GM12872 (cell line): Measurements from ENCODE around the gene SLC66A1.

Source experiments
- CTCF ChIP-seq: IDR thresholded peaks from 3 replicates; pipeline ENCODE4 v1.5.1; 2011; ENCODE audit warnings: low read depth, mild to moderate bottlenecking, low read length, moderate library complexity; ENCODE audit not compliant: insufficient read depth

SLC66A1 gene

GRCh38 chr1:19333587-19334354 is 21.6 kb downstream of the SLC66A1 start:
- TF ChIP-seq CTCF: no peak

- no peak for TF ChIP-seq CTCF
Observed at GRCh38 chr1:19336543-19336942, 24.4 kb downstream of the SLC66A1 start.

GRCh38 chr1:19337289-19337688 is 25.2 kb downstream of the SLC66A1 start:
- no peak for TF ChIP-seq CTCF

GRCh38 chr1:19338323-19338762 is 26.2 kb downstream of the SLC66A1 start:
- TF ChIP-seq CTCF: no peak

- TF ChIP-seq CTCF: no peak
Observed at GRCh38 chr1:19339214-19339861, 27.2 kb downstream of the SLC66A1 start.

GRCh38 chr1:19340387-19340937 is 28.3 kb downstream of the SLC66A1 start:
- TF ChIP-seq CTCF: no peak

- peak; percentile 98 for TF ChIP-seq CTCF
Observed at GRCh38 chr1:19341201-19342061, 29.3 kb downstream of the SLC66A1 start.
